Esophagus squamous epithelium (tissue), 4 donors: ENCODE data around the gene ADGRV1.
A peak's percentile ranks its signal among the peaks of the same experiment; 100 is the strongest.

ENCODE experiments used
- POLR2A ChIP-seq, 4 donors: fragments of 450-650 bp; IDR thresholded peaks; one replicate each; pipeline ENCODE4 v1.6.1; 2017; ENCODE audit warnings: antibody characterized with exemption in 4 of 4, mild to moderate bottlenecking in 4 of 4, moderate library complexity in 3 of 4
- TF ChIP-seq, protein P1 (sequence below), 6 experiments: fragments of 450-650 bp in 4 of 6; fragments of 200-600 bp in 2 of 6; sonication (generic) in 2 of 6; IDR thresholded peaks; one replicate each; pipeline ENCODE4 v1.5.1; 2016 to 2019; ENCODE audit warnings: antibody characterized with exemption in 6 of 6, mild to moderate bottlenecking in 4 of 6, moderate library complexity in 4 of 6

DNA sequence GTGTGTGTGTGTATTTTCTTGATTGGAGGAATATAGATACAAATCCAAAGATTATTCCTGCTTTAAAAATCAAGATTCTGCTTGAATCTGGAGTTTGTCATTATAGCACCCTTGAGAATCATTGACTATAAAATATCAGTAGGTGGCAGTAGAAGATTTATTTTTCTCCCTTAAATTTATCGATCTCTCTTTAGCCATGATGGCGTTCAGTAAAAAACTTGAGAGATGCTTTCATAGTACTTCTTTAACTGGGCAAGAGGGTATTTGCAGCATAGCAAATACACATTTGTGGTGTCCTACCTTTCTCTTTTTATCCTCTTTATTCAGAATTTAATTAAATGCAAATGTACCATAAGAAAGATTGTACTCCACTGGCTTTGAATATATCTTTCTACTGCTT, 307.7 kb downstream of the ADGRV1 start:
- TF ChIP-seq, protein P1, sequence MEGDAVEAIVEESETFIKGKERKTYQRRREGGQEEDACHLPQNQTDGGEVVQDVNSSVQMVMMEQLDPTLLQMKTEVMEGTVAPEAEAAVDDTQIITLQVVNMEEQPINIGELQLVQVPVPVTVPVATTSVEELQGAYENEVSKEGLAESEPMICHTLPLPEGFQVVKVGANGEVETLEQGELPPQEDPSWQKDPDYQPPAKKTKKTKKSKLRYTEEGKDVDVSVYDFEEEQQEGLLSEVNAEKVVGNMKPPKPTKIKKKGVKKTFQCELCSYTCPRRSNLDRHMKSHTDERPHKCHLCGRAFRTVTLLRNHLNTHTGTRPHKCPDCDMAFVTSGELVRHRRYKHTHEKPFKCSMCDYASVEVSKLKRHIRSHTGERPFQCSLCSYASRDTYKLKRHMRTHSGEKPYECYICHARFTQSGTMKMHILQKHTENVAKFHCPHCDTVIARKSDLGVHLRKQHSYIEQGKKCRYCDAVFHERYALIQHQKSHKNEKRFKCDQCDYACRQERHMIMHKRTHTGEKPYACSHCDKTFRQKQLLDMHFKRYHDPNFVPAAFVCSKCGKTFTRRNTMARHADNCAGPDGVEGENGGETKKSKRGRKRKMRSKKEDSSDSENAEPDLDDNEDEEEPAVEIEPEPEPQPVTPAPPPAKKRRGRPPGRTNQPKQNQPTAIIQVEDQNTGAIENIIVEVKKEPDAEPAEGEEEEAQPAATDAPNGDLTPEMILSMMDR (IDR thresholded peaks at IDR 0.05): peak in 4 of 6 experiments; percentile 41 to 65 (median 54)
- TF ChIP-seq POLR2A (IDR thresholded peaks at IDR 0.05): no peak
